Activated CD4-positive, alpha-beta T cell treated with anti-CD3 and anti-CD28 coated beads, Interleukin-2, amount 10 ng/mL, durations not matched to agents 7 days and 5 days (primary cell): ENCODE results near the gene SLC31A2. TPM values are rescaled to one million over a fixed set of nuclear protein-coding genes. Genes with fewer than 3 reads are reported as not detected.

Experiments
- CTCF ChIA-PET: fragments of 350-600 bp; sonication (Branson Sonifier 250); formaldehyde crosslinking; loops from one replicate; lab custom pipeline; 2021; ENCODE audit warnings: antibody characterized with exemption; lab: Charles Lee
- POLR2A ChIA-PET: fragments of 350-600 bp; sonication (Branson Sonifier 250); formaldehyde crosslinking; loops from one replicate; lab custom pipeline; 2021; ENCODE audit warnings: antibody characterized with exemption; lab: Charles Lee
- DNase-seq: peaks from one replicate; pipeline ENCODE4 v3.0.0-alpha.2; 2020
- H3K27ac Mint-ChIP-seq: one replicate; pipeline ENCODE4 v1.8.0; 2021; ENCODE audit warnings: mild to moderate bottlenecking, moderate library complexity, mixed read lengths
- H3K27me3 Mint-ChIP-seq: one replicate; pipeline ENCODE4 v1.8.0; 2021; ENCODE audit warnings: mixed read lengths
- H3K36me3 Mint-ChIP-seq: one replicate; pipeline ENCODE4 v1.8.0; 2021; ENCODE audit warnings: low read depth, mixed read lengths
- H3K4me1 Mint-ChIP-seq: one replicate; pipeline ENCODE4 v1.8.0; 2021; ENCODE audit warnings: mixed read lengths
- H3K4me3 Mint-ChIP-seq: one replicate; pipeline ENCODE4 v1.8.0; 2021; ENCODE audit warnings: mild to moderate bottlenecking, moderate library complexity, mixed read lengths
- H3K9me3 Mint-ChIP-seq: one replicate; pipeline ENCODE4 v1.8.0; 2021; ENCODE audit warnings: mixed read lengths
- total RNA-seq, 2 experiments: library from RNA; stranded (reverse); gene quantifications; one replicate each; pipeline ENCODE4 v1.2.3, GENCODE V29; 2021

The SLC31A2 gene
- total RNA-seq, 2 experiments from 2014 or later, result 2.5 to 3.0 TPM

- peaks cover 10% of the 10 kb centered on the region for H3K4me1 Mint-ChIP-seq
- no peaks in the 10 kb centered on the region for H3K9me3 Mint-ChIP-seq
- H3K4me3 Mint-ChIP-seq, result no peak overlapping the region
- POLR2A ChIA-PET, result interaction anchor here (1.0 kb wide), 1 partner anchor 9 kb away, joined by 3 read pairs; no protein-coding TSS in a partner anchor
- CTCF ChIA-PET, result no interaction called here
- H3K27me3 Mint-ChIP-seq, result no peaks in the 10 kb centered on the region
- H3K36me3 Mint-ChIP-seq, result peaks cover 46% of the 10 kb centered on the region
- no peak overlapping the region for H3K27ac Mint-ChIP-seq
- no peak for DNase-seq
Observed at GRCh38 chr9:113210815-113211214, 60.0 kb downstream of the SLC31A2 start.

Other genes with a start within 250 kb of the SLC31A2 start
- gene ZNF883, start 138.8 kb upstream of the SLC31A2 start, total RNA-seq, result under 1 TPM; 0.35 to 0.42 TPM
- under 1 TPM; 0.45 to 0.52 TPM for gene ZFP37, start 94.3 kb upstream of the SLC31A2 start, total RNA-seq
- 10 to 100 TPM; 33.6 to 39.3 TPM for gene FKBP15, start 70.3 kb downstream of the SLC31A2 start, total RNA-seq
- gene SLC31A1, start 70.5 kb downstream of the SLC31A2 start, total RNA-seq, result 10 to 100 TPM in 1 of 2 experiments, 1 to 10 TPM in 1; 9.2 to 10.4 TPM
- gene CDC26, start 124.6 kb downstream of the SLC31A2 start, total RNA-seq, result 10 to 100 TPM; 28.8 to 31.0 TPM
- 10 to 100 TPM; 30.6 to 32.4 TPM for gene PRPF4, start 124.7 kb downstream of the SLC31A2 start, total RNA-seq
- not detected for gene RNF183, start 152.4 kb downstream of the SLC31A2 start, total RNA-seq
- under 1 TPM; 0.55 to 0.87 TPM for gene WDR31, start 189.3 kb downstream of the SLC31A2 start, total RNA-seq
- gene BSPRY, start 198.5 kb downstream of the SLC31A2 start, total RNA-seq, result 1 to 10 TPM; 2.0 to 2.3 TPM
- 10 to 100 TPM; 16.2 to 20.2 TPM for gene HDHD3, start 226.0 kb downstream of the SLC31A2 start, total RNA-seq